ENCODE data around the gene RAB4B.
"Not testable (repeated sequence)": the region's sequence is repeated elsewhere in the genome, so short reads cannot be mapped to it uniquely, and the experiment has no call there.

The RAB4B gene

DNA sequence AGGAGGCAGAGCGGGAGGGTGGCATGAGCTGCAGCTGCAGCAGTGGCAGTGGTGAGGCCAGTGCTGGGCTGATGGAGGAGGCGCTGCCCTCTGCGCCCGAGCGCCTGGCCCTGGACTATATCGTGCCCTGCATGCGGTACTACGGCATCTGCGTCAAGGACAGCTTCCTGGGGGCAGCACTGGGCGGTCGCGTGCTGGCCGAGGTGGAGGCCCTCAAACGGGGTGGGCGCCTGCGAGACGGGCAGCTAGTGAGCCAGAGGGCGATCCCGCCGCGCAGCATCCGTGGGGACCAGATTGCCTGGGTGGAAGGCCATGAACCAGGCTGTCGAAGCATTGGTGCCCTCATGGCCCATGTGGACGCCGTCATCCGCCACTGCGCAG lies 22.9 kb downstream of the RAB4B start:
- DNase-seq, result no peak
- in situ Hi-C loops (cut with MboI; ENCODE audit: low pct_unique_long_range_greater_than_20kb, low sequenced_read_pairs), result no loop called here

DNA sequence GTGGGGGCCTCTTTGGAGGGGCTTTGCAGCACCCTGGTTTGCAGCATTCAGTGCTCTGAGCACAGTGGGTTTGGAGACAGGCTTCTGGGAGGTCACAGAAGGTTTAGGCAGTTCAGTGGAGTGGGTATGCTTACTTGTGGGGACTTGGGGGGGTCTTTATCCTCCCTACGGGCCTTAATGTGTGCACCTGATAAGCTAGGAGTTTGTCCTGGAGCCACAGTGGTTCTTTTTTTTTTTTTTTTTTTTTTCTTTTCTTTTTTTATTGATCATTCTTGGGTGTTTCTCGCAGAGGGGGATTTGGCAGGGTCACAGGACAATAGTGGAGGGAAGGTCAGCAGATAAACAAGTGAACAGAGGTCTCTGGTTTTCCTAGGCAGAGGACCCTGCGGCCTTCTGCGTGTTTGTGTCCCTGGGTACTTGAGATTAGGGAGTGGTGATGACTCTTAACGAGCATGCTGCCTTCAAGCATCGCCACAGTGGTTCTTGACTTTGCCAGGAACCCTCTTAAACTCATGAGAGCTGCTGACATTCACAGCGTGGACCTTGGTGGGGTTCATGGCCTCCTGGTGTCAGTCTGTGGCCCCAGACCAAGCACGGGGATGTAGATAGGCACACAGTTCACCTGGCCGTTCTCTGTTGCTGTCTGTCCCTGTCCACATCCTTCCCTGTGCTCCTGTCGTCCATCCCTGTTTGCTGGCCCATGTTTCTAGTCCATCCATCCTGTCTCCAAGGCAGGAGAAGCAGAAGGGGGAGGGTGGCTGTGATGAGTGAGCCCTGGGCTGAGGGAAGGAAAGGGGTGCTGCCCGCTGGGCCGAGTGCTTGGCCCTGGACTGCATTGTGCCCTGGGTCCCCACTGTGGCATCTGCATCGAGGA lies 23.6 kb downstream of the RAB4B start:
- no peak for DNase-seq
- in situ Hi-C loops (cut with MboI; ENCODE audit: low pct_unique_long_range_greater_than_20kb, low sequenced_read_pairs), result no loop called here

DNA sequence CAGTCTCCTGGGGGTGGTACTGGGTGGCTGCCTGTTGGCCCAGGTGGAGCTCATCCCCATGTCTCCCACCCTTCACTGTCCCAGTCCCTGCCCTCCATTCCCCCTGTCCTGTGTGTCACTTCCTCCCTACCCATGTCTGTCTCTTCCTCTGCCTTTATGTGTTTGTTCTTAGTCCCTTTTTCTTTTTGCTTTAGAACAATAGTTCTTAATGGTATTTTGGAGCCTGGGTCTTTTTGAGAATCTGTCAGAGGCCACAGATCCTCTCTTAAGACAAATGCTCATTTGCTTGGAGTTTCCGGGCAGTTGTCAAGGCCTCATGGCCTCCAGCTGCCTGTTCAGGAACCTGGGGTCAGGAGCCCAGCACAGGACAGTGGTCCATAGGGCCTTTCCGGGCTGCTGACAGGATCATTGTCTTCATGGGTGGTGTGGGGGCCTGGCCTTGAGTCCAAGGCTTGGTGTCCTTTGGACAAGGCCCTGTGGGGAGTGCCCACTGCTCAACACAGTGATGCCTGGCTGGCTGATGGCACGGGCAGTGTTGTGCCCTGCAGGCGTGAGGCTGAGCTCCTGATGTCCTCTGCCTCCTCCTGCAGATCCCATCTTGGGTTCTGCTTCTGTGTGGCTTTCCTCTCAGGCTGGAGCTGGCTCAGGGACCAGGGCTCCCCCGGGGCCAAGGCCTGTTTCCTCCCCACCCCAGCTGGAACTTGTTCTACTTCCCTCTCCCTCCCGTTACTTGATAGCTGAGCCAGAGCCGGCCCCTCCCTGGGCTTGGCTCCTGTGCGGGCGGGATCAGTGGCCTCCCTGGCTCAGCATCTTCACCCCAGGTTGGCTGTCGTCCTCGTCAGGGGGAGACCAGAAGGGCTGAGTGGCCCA lies 24.5 kb downstream of the RAB4B start:
- in situ Hi-C loops (cut with MboI; ENCODE audit: low pct_unique_long_range_greater_than_20kb, low sequenced_read_pairs), result no loop called here
- peak; percentile 66 for DNase-seq

GRCh38 chr19:40803170-40803856 lies 25.3 kb downstream of the RAB4B start:
- in situ Hi-C loops (cut with MboI; ENCODE audit: low pct_unique_long_range_greater_than_20kb, low sequenced_read_pairs), result no loop called here
- DNase-seq, result no peak

DNA sequence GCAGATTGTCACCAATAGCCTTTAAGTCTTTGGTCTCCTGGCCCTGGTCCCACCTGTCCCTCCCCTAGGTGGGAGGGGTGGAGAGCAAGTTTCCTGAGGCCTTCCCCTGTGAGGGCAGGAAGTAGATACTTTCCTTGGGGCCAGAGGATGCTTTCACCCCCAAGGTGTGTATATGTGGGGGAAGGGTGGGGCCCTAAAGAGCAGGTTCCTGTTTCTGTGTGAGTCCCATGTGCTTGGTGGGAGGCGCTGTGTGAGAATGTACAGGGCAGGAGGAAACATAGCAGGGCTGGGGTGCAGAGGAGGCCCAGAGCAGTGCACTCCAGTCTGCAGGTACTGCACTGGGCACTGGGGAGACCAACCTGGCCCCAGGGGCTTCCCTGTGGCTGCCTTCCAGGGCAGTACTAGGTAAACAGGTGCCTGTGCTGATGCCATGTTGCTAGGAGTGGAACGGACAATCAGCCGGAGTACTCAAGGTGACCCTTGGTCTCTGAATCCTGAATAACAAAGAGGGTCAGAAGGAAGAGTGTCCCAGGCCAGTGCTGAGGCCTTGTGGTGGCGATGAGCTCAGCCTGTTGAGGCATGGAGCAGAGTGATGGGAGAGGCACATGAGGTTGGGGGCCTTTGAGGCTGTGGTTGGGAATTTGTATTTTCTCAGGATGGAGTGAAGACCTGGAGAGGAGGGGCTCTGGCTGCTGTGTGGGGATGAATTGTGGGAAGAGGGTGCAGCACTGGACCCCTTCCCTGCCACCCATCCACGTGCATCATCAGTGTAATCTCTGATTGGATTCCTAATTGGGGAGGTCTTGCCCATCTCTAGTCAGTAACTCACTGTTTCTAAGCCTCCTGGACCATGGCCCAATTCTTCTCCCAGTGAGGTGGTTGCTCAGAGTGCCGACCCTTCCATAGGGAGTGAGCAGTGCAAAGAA lies 26.1 kb downstream of the RAB4B start:
- DNase-seq, result peak; percentile 64
- in situ Hi-C loops (cut with MboI; ENCODE audit: low pct_unique_long_range_greater_than_20kb, low sequenced_read_pairs), result no loop called here

GRCh38 chr19:40804783-40805242 lies 26.8 kb downstream of the RAB4B start:
- in situ Hi-C loops (cut with MboI; ENCODE audit: low pct_unique_long_range_greater_than_20kb, low sequenced_read_pairs), result no loop called here
- DNase-seq, result no peak

GRCh38 chr19:40805258-40805868 lies 27.3 kb downstream of the RAB4B start:
- in situ Hi-C loops (cut with MboI; ENCODE audit: low pct_unique_long_range_greater_than_20kb, low sequenced_read_pairs), result no loop called here
- no peak for DNase-seq

- DNase-seq, result peak; percentile 95
These were observed 28.5 kb downstream of the RAB4B start for GRCh38 chr19:40806423-40807146.

DNA sequence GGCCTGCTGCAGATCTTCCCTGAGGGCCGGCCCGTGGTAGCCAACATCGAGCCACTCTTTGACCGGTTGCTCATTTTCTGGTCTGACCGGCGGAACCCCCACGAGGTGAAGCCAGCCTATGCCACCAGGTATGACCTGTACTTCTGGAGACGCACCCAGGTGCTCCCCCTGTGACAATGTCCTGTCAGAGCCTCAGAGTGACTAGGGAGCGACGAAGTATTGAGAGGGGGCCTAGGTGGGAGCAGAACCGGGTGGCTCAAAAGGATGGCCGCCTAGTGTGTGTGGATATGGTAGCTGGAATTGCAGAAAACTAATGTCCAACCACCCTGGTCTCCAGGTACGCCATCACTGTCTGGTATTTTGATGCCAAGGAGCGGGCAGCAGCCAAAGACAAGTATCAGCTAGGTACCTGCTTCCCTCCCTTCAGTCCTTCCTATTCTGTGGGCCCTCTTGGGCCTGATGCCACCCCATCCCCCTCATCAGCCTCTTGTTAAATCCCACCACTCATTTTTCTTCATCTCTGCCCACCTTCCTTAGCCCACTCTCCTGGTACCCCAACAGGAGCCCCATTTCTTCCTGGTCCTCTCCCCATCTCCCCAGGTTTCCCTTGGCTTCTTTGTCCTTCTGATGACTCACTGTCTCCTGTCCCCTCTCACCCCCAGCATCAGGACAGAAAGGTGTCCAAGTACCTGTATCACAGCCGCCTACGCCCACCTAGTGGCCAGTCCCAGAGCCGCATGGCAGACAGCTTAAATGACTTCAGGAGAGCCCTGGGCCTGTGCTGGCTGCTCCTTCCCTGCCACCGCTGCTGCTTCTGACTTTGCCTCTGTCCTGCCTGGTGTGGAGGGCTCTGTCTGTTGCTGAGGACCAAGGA lies 29.3 kb downstream of the RAB4B start:
- DNase-seq, result no peak
- in situ Hi-C loops (cut with MboI; ENCODE audit: low pct_unique_long_range_greater_than_20kb, low sequenced_read_pairs), result no loop called here

More at GRCh38 chr19:40806423-40807146, 28.5 kb downstream of the RAB4B start:
- in situ Hi-C loops (cut with MboI; ENCODE audit: low pct_unique_long_range_greater_than_20kb, low sequenced_read_pairs), result no loop called here

GRCh38 chr19:40808021-40808325 lies 29.9 kb downstream of the RAB4B start:
- in situ Hi-C loops (cut with MboI; ENCODE audit: low pct_unique_long_range_greater_than_20kb, low sequenced_read_pairs), result no loop called here
- DNase-seq, result no peak

DNA sequence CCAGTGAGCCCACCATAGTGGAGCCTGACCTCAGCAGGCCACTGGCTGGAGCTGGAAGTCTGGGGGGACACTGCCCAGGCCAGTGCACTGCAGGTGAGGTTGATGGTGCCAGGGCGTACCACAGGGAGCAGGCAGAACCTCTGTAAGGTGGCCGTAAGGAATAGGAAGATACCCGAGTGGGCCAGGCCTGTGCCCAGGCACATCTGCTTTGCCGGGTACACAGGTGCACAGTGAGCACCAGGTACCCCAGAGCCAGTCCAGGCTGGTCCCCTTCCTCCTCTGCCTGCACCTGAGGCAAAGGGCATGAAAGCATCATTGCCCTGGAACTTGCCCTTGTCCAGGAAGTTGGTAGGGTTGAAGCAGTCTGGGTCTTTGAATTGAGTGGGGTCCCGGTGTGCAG lies 30.4 kb downstream of the RAB4B start:
- DNase-seq, result no peak
- in situ Hi-C loops (cut with MboI; ENCODE audit: low pct_unique_long_range_greater_than_20kb, low sequenced_read_pairs), result no loop called here

DNA sequence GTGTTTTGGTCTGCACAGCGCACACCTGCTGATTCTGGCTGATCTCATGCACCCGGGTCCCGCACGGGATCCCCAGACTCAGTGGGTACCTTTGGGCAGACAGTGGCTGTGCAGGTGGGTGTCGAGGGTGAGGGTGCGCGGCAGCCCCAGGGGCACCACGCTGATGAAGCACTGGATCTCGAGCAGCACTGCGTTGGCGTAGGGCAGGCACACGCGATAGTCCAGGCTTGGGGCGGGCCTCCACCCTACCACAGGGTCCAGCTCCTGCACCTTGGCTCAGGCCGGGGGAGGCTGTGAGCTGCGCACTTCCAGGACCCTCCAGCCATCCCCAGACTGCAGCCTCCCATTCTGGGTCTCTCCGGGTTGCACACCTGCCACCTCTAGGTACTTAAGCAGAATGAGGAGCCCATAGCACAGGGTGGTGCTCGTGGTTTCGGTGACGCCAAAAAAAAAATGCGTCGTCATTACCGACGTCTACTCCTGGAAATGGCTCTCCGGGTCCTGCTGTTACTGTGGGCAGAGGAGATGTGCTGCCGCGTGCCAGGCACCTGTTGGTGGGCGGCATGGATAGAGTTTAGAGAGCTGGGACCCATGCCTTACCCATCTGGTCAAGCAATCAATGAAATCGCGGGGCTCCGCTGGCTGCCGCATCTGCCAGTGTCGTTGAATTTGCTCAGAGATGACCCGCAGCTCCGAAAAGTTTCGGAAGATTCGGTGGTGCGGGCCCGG lies 31.5 kb downstream of the RAB4B start:
- in situ Hi-C loops (cut with MboI; ENCODE audit: low pct_unique_long_range_greater_than_20kb, low sequenced_read_pairs), result no loop called here
- no peak for DNase-seq

GRCh38 chr19:40810160-40810559 lies 32.1 kb downstream of the RAB4B start:
- in situ Hi-C loops (cut with MboI; ENCODE audit: low pct_unique_long_range_greater_than_20kb, low sequenced_read_pairs), result no loop called here
- no peak for DNase-seq

- in situ Hi-C loops (cut with MboI; ENCODE audit: low pct_unique_long_range_greater_than_20kb, low sequenced_read_pairs); DNase-seq: not testable (repeated sequence)
These were observed 32.8 kb downstream of the RAB4B start for GRCh38 chr19:40810649-40811408.

GRCh38 chr19:40811478-40812341 lies 33.7 kb downstream of the RAB4B start:
- in situ Hi-C loops (cut with MboI; ENCODE audit: low pct_unique_long_range_greater_than_20kb, low sequenced_read_pairs), result no loop called here
- no peak for DNase-seq
